ENCODE results near the gene GNG7. TPM values are rescaled to one million over a fixed set of nuclear protein-coding genes. Genes with fewer than 3 reads are reported as not detected.
"Not testable (repeated sequence)": the region's sequence is repeated elsewhere in the genome, so short reads cannot be mapped to it uniquely, and the experiment has no call there.

Gene GNG7
- total RNA-seq, 8 experiments from 2014 or later: 0.20 to 8.1 (median 1.2) TPM

- WGBS, 10 experiments: 40 to 100% (median 79%) methylated on average over 1 to 10 of the region's 15 CpGs; no CpG with 5 or more reads in 1 of the 10 experiments
- no peak for ATAC-seq (replicated peaks in 6 of 8)
- in situ Hi-C loops (cut with MboI; ENCODE audit: low pct_unique_long_range_greater_than_20kb in 2 of 9, low sequenced_read_pairs in 9 of 9, unreplicated experiment in 9 of 9): no loop called here
- no peak overlapping the region for H3K4me3 ChIP-seq
- H3K27ac ChIP-seq: no peak overlapping the region
- peaks cover 0 to 12% of the 10 kb centered on the region in 2 donors for H3K4me1 ChIP-seq (replicated peaks in 1 of 2)
These were observed 2.9 kb downstream of the GNG7 start for GRCh38 chr19:2699413-2700140.

- Histone ChIP-seq H3K4me3 (no peak overlapping the region), H3K27ac (no peak overlapping the region)
- in situ Hi-C loops (cut with MboI; ENCODE audit: low pct_unique_long_range_greater_than_20kb in 2 of 9, low sequenced_read_pairs in 9 of 9, unreplicated experiment in 9 of 9): no loop called here
These were observed 8.3 kb downstream of the GNG7 start for GRCh38 chr19:2694196-2694595.

DNA sequence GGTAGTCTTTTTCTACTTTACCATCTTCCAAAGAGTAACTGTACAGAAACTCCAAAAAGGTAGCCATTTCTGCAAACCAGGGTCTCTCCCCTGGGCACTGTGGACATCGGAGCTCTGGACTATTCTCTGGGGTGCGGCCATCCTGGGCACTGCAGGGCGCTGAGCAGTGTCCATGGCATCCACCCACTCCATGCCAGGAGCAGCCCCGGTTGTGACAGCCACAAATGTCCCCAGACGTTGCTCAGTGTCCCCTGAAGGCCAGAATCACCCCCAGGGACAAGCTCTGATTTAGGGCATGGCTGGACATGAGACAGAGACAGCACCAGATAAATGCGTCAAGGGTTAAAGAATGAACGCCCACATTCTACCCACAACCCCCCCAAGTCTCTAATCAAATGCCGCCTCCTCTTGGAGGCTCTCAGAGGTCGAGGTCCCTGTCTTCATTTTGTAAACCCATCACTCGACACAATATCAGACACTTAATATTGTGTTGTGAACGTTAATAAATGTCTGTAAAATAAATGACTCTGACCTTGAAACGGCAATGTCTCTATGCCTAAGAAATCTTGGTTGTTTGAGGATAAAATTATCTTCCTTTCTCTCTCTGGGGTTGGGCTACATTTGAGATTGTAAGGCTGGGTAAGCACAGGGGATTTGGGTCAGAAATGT is 8.9 kb downstream of the GNG7 start:
- H3K27ac ChIP-seq: no peak overlapping the region
- in situ Hi-C loops (cut with MboI; ENCODE audit: low pct_unique_long_range_greater_than_20kb in 2 of 9, low sequenced_read_pairs in 9 of 9, unreplicated experiment in 9 of 9): no loop called here
- H3K4me3 ChIP-seq: no peak overlapping the region
- 0 to 71% (median 27%) methylated on average over 1 to 8 of the region's 12 CpGs; no CpG with 5 or more reads in 2 of the 10 experiments for WGBS, 10 experiments
- H3K4me1 ChIP-seq (replicated peaks in 1 of 2): peaks cover 3 to 7% of the 10 kb centered on the region in 2 donors
- peak in 3 of 8 experiments; percentile 14 to 47 (median 18) for ATAC-seq (replicated peaks in 6 of 8)

More at GRCh38 chr19:2694196-2694595, 8.3 kb downstream of the GNG7 start:
- peaks cover 3 to 7% of the 10 kb centered on the region in 2 donors for H3K4me1 ChIP-seq (replicated peaks in 1 of 2)
- 15 to 83% (median 33%) methylated on average over 1 to 3 of the region's 5 CpGs; no CpG with 5 or more reads in 5 of the 10 experiments for WGBS, 10 experiments
- ATAC-seq (replicated peaks in 6 of 8): peak in 1 of 8 experiments; percentile 17

DNA sequence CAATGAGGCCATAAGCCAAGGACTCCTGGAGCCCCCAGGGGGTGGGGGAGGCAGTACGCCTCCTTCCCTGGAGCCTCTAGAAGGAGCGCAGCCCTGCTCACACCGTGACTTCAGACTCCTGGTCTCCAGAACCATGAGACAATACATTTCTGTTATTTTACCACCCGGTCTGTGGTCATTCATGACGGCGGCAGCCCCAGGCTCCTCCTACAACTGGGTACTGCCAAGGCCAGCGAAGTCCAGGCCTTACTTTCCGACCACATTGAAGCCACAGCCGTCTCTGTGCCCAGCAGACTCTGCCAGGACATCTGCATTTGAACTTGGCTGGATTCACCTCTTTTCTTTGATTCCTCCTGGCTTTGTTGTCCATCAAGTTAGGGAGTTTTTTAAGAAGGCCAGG is 10.5 kb downstream of the GNG7 start:
- no peak overlapping the region for H3K27ac ChIP-seq
- peaks cover 3 to 7% of the 10 kb centered on the region in 2 donors for H3K4me1 ChIP-seq (replicated peaks in 1 of 2)
- in situ Hi-C loops (cut with MboI; ENCODE audit: low pct_unique_long_range_greater_than_20kb in 2 of 9, low sequenced_read_pairs in 9 of 9, unreplicated experiment in 9 of 9): no loop called here
- no peak overlapping the region for H3K4me3 ChIP-seq
- no peak for ATAC-seq (replicated peaks in 6 of 8)
- WGBS, 10 experiments: 53 to 96% (median 73%) methylated on average over 3 to 4 of the region's 9 CpGs; no CpG with 5 or more reads in 6 of the 10 experiments

GRCh38 chr19:2690856-2691255 is 11.6 kb downstream of the GNG7 start:
- Histone ChIP-seq H3K27ac (no peak overlapping the region), H3K4me1 (replicated peaks in 1 of 2) (peaks cover 3 to 7% of the 10 kb centered on the region in 2 donors), H3K4me3 (no peak overlapping the region)
- in situ Hi-C loops (cut with MboI; ENCODE audit: low pct_unique_long_range_greater_than_20kb in 2 of 9, low sequenced_read_pairs in 9 of 9, unreplicated experiment in 9 of 9): no loop called here
- no peak for ATAC-seq (replicated peaks in 6 of 8)
- 0 to 89% (median 79%) methylated on average over 1 to 11 of the region's 11 CpGs; no CpG with 5 or more reads in 5 of the 10 experiments for WGBS, 10 experiments

DNA sequence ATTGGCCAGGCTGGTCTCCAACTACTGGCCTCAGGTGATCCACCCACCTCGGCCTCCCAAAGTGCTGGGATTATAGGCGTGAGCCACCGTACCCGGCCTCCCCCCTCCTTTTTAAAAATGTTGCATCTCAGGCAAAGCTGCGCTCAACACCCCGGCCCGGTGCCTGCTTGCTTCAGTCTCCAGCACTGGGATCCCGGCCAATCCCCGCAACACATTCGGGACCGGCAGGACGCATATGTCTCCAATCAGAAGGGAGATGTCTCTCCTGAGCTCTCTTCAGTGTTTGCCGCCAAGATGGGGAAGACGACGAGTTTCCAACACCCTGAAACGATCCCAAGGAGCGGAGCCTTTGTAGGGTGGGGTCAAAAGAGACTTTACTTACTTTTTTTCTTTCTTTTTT is 16.1 kb downstream of the GNG7 start:
- WGBS, 10 experiments: 5 to 93% (median 85%) methylated on average over 5 to 12 of the region's 17 CpGs; no CpG with 5 or more reads in 3 of the 10 experiments
- no peak for ATAC-seq (replicated peaks in 6 of 8)
- Histone ChIP-seq H3K4me1 (replicated peaks in 1 of 2) (no peaks in the 10 kb centered on the region), H3K27ac (no peak overlapping the region), H3K4me3 (no peak overlapping the region)
- in situ Hi-C loops (cut with MboI; ENCODE audit: low pct_unique_long_range_greater_than_20kb in 2 of 9, low sequenced_read_pairs in 9 of 9, unreplicated experiment in 9 of 9): no loop called here

- in situ Hi-C loops (cut with MboI; ENCODE audit: low pct_unique_long_range_greater_than_20kb in 2 of 9, low sequenced_read_pairs in 9 of 9, unreplicated experiment in 9 of 9): no loop called here
- Histone ChIP-seq H3K4me1 (replicated peaks in 1 of 2) (no peaks in the 10 kb centered on the region), H3K27ac (no peak overlapping the region), H3K4me3 (no peak overlapping the region)
- 57 to 94% (median 75%) methylated on average over 1 to 4 of the region's 6 CpGs; no CpG with 5 or more reads in 6 of the 10 experiments for WGBS, 10 experiments
- ATAC-seq (replicated peaks in 6 of 8): no peak
These were observed 17.2 kb downstream of the GNG7 start for GRCh38 chr19:2685204-2685704.

- no peak for ATAC-seq (replicated peaks in 6 of 8)
- Histone ChIP-seq H3K4me1 (replicated peaks in 1 of 2) (no peaks in the 10 kb centered on the region), H3K27ac (no peak overlapping the region), H3K4me3 (no peak overlapping the region)
- in situ Hi-C loops (cut with MboI; ENCODE audit: low pct_unique_long_range_greater_than_20kb in 2 of 9, low sequenced_read_pairs in 9 of 9, unreplicated experiment in 9 of 9): no loop called here
- WGBS, 10 experiments: 27 to 93% (median 69%) methylated on average over 1 to 16 of the region's 20 CpGs; no CpG with 5 or more reads in 2 of the 10 experiments
These were observed 19.0 kb downstream of the GNG7 start for GRCh38 chr19:2683430-2684003.

DNA sequence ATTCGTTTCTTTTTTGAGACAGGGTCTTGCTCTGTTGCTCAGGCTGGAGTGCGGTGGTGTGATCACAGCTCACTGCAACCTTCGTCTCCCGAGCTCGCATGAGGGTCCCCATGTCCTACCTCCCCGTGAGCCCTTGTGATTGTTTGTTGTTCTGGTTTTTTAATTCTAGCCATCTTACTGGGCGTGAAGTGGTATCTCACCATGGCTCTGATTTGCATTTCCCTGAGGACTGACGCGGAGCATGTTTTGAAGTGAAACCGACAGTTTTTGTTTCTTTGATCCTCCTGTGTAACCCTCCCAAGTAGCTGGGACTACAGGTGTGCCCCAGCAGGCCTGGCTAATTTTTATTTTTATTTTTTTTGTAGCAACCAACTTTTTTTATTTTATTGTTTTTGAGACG is 21.7 kb downstream of the GNG7 start:
- no peak overlapping the region for H3K4me3 ChIP-seq
- no peak for ATAC-seq (replicated peaks in 6 of 8)
- H3K27ac ChIP-seq: no peak overlapping the region
- H3K4me1 ChIP-seq (replicated peaks in 1 of 2): no peaks in the 10 kb centered on the region
- WGBS, 10 experiments: 40 to 100% (median 85%) methylated on average over 1 to 11 of the region's 11 CpGs
- in situ Hi-C loops (cut with MboI; ENCODE audit: low pct_unique_long_range_greater_than_20kb in 2 of 9, low sequenced_read_pairs in 9 of 9, unreplicated experiment in 9 of 9): no loop called here

DNA sequence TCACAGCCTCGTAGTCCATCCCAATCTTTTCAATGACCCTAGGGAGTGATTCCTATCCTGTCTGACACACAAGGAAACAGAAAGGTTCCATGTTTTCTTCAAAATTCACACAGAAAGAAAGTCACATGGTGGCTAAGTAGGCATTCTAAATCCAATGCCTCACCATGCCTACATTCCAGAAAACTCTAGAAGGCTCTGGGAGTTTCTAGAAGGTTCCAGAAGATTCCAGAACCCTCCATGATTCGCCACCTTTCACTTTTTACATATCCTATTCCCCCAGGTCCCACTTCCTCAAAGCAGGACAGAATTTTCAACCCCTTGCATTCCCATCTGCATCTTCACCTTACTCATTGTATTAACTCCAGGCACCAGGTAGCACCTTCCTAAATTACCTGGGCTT is 23.1 kb downstream of the GNG7 start:
- no peak overlapping the region for H3K4me3 ChIP-seq
- no peak for ATAC-seq (replicated peaks in 6 of 8)
- in situ Hi-C loops (cut with MboI; ENCODE audit: low pct_unique_long_range_greater_than_20kb in 2 of 9, low sequenced_read_pairs in 9 of 9, unreplicated experiment in 9 of 9): no loop called here
- WGBS, 10 experiments: 20 to 60% (median 56%) methylated on average over 1 to 2 of the region's 2 CpGs; no CpG with 5 or more reads in 5 of the 10 experiments
- H3K27ac ChIP-seq: no peak overlapping the region
- no peaks in the 10 kb centered on the region for H3K4me1 ChIP-seq (replicated peaks in 1 of 2)

DNA sequence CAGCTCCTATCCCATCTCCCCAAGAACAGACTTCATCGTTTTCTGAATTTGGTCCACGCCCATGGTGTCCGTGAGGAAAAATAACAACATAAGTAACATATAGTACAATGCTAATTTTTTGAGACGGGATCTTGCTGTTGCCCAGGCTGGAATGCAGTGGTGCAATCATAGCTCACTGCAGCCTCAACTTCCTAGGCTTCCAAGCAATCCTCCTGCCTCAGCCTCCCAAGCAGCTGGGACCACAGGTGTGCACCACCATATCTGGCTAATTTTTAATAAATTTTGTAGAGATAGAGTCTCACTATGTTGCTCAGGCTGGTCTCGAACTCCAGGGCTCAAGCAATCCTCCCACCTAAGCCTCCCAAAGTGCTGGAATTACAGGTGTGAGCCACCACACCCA is 23.5 kb downstream of the GNG7 start:
- H3K4me1 ChIP-seq (replicated peaks in 1 of 2); in situ Hi-C loops (cut with MboI; ENCODE audit: low pct_unique_long_range_greater_than_20kb in 2 of 9, low sequenced_read_pairs in 9 of 9, unreplicated experiment in 9 of 9); H3K27ac ChIP-seq; ATAC-seq (replicated peaks in 6 of 8); H3K4me3 ChIP-seq: not testable (repeated sequence)
- WGBS, 10 experiments: 50 to 100% (median 89%) methylated on average over 1 to 5 of the region's 5 CpGs; no CpG with 5 or more reads in 2 of the 10 experiments

DNA sequence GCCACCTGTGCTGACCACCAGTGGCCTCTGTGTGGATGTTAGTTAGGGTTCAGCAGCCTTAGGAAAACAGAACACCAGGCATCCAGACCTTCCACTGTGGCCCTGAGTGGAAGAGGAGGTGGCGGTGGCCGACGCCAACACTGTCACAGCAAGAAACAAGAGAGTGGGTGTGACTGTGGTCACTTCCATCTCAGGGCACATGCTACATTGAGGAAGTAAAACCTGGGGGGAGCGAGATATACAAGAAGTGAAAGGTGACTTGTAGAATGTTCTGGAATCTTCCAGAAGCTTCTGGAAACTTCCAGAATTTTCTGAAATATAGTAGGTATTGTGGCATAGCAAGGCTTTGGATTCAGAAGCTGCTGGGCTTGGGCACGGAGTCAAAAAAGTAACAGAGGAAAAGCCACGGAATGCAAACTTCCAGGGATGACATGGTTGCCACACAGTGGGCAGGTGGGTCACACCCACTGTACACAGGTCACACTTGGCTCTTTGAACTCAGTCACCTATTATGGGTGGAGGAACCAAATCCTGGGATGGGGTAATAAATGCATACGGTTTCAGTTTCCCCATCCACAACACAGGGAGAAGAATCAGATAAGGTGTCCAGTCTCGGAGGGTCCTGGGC is 24.3 kb downstream of the GNG7 start:
- H3K4me1 ChIP-seq (replicated peaks in 1 of 2): no peaks in the 10 kb centered on the region
- no peak overlapping the region for H3K4me3 ChIP-seq
- in situ Hi-C loops (cut with MboI; ENCODE audit: low pct_unique_long_range_greater_than_20kb in 2 of 9, low sequenced_read_pairs in 9 of 9, unreplicated experiment in 9 of 9): no loop called here
- no peak overlapping the region for H3K27ac ChIP-seq
- 20 to 92% (median 73%) methylated on average over 1 to 7 of the region's 8 CpGs for WGBS, 10 experiments
- ATAC-seq (replicated peaks in 6 of 8): no peak

DNA sequence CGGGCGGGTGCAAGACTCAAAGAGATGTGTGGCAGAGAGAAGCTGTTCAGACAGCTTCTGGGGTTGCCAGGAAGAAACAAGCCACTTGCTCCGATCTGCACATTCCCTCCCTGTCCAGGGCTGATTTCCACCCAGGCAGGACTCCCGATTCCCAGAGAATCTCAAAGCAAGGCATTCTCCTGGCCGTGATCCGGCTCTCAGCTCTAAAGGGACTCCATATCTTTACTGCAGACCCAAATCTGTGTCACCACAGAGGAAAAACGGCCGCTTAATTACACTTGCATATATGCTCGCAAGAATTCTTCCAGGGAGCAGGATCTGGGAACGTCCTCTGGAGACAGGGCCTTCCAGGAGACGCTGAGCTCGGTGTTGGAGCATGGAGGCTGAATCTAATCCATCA is 25.7 kb downstream of the GNG7 start:
- WGBS, 10 experiments: 31 to 100% (median 57%) methylated on average over 1 to 8 of the region's 12 CpGs; no CpG with 5 or more reads in 1 of the 10 experiments
- no peak overlapping the region for H3K27ac ChIP-seq
- in situ Hi-C loops (cut with MboI; ENCODE audit: low pct_unique_long_range_greater_than_20kb in 2 of 9, low sequenced_read_pairs in 9 of 9, unreplicated experiment in 9 of 9): no loop called here

More for the DNA sequence above, 25.7 kb downstream of the GNG7 start:
- ATAC-seq (replicated peaks in 6 of 8): peak in 1 of 8 experiments; percentile 37
- H3K4me1 ChIP-seq (replicated peaks in 1 of 2): no peaks in the 10 kb centered on the region
- no peak overlapping the region for H3K4me3 ChIP-seq
